Measurements from ENCODE around the gene COX14.

DNA sequence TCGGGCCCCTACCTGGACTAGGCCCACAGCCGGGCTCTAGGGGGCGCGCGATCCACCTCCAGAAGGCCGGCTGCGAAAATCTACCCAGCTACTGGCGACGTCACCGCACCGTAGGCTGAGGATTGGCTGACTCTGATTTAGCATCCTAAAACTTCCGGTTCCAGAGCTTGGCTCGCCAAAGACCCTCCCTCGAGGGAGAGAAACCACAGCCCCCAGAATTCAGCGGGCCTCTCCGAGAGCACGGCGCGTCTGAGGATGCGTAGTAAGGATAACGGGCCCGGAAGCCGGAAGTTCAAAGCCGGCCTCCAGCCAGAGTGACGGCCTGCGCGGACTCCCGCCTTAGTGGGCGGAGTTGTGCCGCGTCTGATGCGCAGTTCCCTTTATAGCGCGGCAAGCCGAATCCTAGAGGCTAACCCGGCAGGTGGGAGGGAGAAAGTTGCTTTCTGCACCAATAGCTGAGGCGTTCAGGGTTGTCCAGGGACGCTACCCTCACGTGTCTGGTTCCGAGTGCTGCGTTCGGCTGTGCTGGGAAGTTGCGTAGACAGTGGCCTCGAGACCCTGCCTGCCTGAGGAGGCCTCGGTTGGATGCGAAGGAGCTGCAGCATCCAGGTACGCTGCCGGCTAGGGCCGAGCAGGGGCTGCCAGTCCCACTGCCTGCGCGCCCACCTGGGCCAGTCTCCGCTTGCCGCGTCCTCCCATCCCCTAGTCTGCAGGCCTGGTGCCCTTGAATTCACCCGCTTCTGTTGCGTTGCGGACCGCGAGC lies at the start of gene COX14:
- TF ChIP-seq, protein P1, sequence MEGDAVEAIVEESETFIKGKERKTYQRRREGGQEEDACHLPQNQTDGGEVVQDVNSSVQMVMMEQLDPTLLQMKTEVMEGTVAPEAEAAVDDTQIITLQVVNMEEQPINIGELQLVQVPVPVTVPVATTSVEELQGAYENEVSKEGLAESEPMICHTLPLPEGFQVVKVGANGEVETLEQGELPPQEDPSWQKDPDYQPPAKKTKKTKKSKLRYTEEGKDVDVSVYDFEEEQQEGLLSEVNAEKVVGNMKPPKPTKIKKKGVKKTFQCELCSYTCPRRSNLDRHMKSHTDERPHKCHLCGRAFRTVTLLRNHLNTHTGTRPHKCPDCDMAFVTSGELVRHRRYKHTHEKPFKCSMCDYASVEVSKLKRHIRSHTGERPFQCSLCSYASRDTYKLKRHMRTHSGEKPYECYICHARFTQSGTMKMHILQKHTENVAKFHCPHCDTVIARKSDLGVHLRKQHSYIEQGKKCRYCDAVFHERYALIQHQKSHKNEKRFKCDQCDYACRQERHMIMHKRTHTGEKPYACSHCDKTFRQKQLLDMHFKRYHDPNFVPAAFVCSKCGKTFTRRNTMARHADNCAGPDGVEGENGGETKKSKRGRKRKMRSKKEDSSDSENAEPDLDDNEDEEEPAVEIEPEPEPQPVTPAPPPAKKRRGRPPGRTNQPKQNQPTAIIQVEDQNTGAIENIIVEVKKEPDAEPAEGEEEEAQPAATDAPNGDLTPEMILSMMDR (IDR thresholded peaks at IDR 0.05; ENCODE audit: low read depth, low read length) = no peak; the same call in 1 of the 2 replicates
- no peak for TF ChIP-seq EZH2phosphoT487 (IDR thresholded peaks at IDR 0.05; ENCODE audit: low read depth)

Data from OCI-LY3 (cell line).